OCI-LY7 (cell line): ENCODE measurements around the gene PSMD13. TPM values are rescaled to one million over a fixed set of nuclear protein-coding genes. Genes with fewer than 3 reads are reported as not detected.

Experiments used
- BruUV-seq: library from RNA; stranded (reverse); fragments of 400-500 nt; replicated peaks from 2 replicates; lab custom pipeline; 2021; lab: Mats Ljungman, UMichigan
- CTCF ChIA-PET: fragments of 300-600 bp; sonication (Branson Sonifier 250); formaldehyde crosslinking; loops from one replicate; lab custom pipeline; 2022; ENCODE audit warnings: antibody characterized with exemption; ENCODE audit not compliant: unreplicated experiment; lab: Charles Lee
- POLR2A ChIA-PET: fragments of 300-600 bp; sonication (Branson Sonifier 250); formaldehyde crosslinking; loops from one replicate; lab custom pipeline; 2022; ENCODE audit warnings: antibody characterized with exemption; lab: Charles Lee
- DNase-seq: peaks from one replicate; pipeline ENCODE4 v3.0.0-alpha.2; 2015; ENCODE audit warnings: low spot score
- H2AFZ ChIP-seq: fragments of 200-600 bp; sonication (generic), shearing (Covaris generic); 2 replicates; pipeline ENCODE4 v1.6.1; 2014; ENCODE audit warnings: mild to moderate bottlenecking, antibody characterized with exemption, low read length, moderate library complexity
- H3K27ac ChIP-seq: fragments of 200-600 bp; sonication (generic); 2 replicates; pipeline ENCODE4 v1.5.1; 2014; ENCODE audit warnings: mixed run types, low read depth, mild to moderate bottlenecking, moderate library complexity, low read length, inconsistent platforms; ENCODE audit not compliant: poor library complexity, severe bottlenecking
- H3K36me3 ChIP-seq: fragments of 200-600 bp; sonication (generic); 2 replicates; pipeline ENCODE4 v1.6.1; 2014; ENCODE audit warnings: mild to moderate bottlenecking, antibody characterized with exemption, low read length, moderate library complexity, mixed read lengths; ENCODE audit not compliant: insufficient read depth
- H3K4me1 ChIP-seq: fragments of 200-600 bp; sonication (generic); 2 replicates; pipeline ENCODE4 v1.5.1; 2014; ENCODE audit warnings: mild to moderate bottlenecking, low read length; ENCODE audit not compliant: insufficient read depth, poor library complexity, severe bottlenecking
- H3K4me2 ChIP-seq: fragments of 200-600 bp; sonication (generic); 2 replicates; pipeline ENCODE4 v1.6.1; 2014; ENCODE audit warnings: mild to moderate bottlenecking, low read length
- H3K4me3 ChIP-seq: fragments of 200-600 bp; sonication (generic); 2 replicates; pipeline ENCODE4 v1.5.1; 2014; ENCODE audit warnings: mild to moderate bottlenecking, low read depth, low read length; ENCODE audit not compliant: poor library complexity, severe bottlenecking
- H3K79me2 ChIP-seq: fragments of 200-600 bp; sonication (generic); 2 replicates; pipeline ENCODE4 v1.6.1; 2016; ENCODE audit warnings: low read depth, mild to moderate bottlenecking, low read length, moderate library complexity, mixed read lengths; ENCODE audit not compliant: insufficient read depth
- H3K9me2 ChIP-seq: fragments of 200-600 bp; sonication (generic); 2 replicates; pipeline ENCODE4 v1.6.1; 2016; ENCODE audit warnings: mild to moderate bottlenecking, low read length, mixed read lengths; ENCODE audit not compliant: insufficient read depth
- H3K9me3 ChIP-seq: fragments of 200-600 bp; sonication (generic); 2 replicates; pipeline ENCODE4 v1.6.1; 2014; ENCODE audit warnings: mild to moderate bottlenecking, mixed run types, low read length, mixed read lengths
- H4K20me1 ChIP-seq: fragments of 200-600 bp; sonication (generic); 2 replicates; pipeline ENCODE4 v1.6.1; 2014; ENCODE audit warnings: mild to moderate bottlenecking, antibody characterized with exemption, low read length, moderate library complexity, mixed read lengths; ENCODE audit not compliant: insufficient read depth
- EZH2phosphoT487 ChIP-seq: fragments of 200-600 bp; sonication (generic); IDR thresholded peaks from 2 replicates; pipeline ENCODE4 v1.6.1; 2018; ENCODE audit warnings: low read depth, borderline replicate concordance, mild to moderate bottlenecking, mixed run types, antibody characterized with exemption, low read length, moderate library complexity, mixed read lengths
- intact Hi-C: fragments of 100-400 bp; cut with micrococcal nuclease; formaldehyde crosslinking; loops from one replicate; pipeline ENCODE4 v1.10.0; 2022; ENCODE audit not compliant: unreplicated experiment
- total RNA-seq, 2 experiments: library from RNA; depleted of rRNA in 1 of 2; stranded (reverse); fragments of >200 nt in 1 of 2; shearing (Covaris generic) in 1 of 2; gene quantifications; 2 replicates each; pipeline ENCODE4 v1.2.3, GENCODE V29; 2014 to 2022
- TF ChIP-seq, protein P1 (sequence below): fragments of 200-600 bp; sonication (generic); conservative IDR thresholded peaks from 2 replicates; pipeline ENCODE4 v1.5.1; 2014; ENCODE audit warnings: mild to moderate bottlenecking, antibody characterized with exemption, low read length, moderate library complexity, mixed read lengths

Gene PSMD13
- total RNA-seq, 2 experiments from 2014 or later, result 146 to 154 TPM

DNA sequence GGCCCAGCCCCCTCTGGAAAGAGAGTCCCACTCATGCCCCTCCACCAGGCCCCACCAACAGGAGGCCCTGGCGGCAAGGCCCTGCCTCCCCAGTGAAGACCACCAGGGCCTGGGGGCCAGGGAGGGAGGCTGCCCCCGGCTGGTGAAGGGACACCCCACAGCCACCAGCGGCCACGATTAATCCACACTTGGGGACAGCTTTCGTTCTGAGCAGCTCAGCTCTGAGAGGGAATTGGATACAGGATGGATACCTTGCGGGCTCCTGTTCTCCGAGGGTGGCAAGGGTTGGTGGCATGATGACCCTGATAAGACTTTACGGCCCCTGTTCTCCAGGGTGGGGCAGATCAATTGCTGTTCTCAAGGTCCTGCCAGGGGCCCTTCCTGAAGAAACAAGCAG, 34.5 kb downstream of the PSMD13 start:
- POLR2A ChIA-PET, result no interaction called here
- intact Hi-C loops, result no loop called here

DNA sequence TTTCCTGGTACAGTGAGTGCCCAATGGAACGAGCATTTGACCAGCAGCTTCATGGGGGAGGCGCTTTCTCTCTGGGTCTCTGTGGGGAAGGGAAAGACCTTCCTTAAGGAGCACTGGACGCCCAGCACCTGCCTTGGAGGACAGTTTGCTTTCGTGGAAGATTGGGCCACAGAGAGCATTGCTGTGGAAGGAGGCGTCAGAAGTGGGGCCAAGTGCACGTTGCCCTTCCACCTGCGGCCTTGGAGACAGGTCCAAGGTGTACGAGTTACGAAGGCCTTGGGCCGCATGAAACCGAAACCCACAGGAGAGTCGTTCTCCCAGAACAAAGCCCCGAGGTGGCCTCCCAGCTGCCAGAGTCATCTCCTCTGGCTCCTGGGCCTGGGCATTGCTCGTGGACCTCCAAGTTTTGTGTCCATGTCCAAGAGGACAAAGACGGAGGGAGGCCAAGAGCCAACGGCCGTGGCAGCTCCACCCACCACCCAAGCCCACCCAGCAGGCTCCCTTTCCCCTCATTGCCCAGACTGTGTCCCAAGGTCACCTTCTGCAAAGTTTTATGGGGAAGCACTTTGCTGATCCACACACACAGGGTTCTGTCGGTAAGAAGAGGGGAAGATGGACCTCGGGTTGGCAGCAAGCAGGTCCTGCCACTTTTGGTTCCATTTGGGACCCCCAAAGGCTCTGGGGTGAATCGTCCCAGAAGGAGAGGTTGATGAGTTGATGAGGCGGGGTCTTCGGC, 35.6 kb downstream of the PSMD13 start:
- Histone ChIP-seq H2AFZ (no peak overlapping the region), H3K4me2 (no peak overlapping the region), H3K4me3 (no peak overlapping the region), H4K20me1 (no peaks in the 10 kb centered on the region), H3K79me2 (no peaks in the 10 kb centered on the region), H3K9me3 (peaks cover 6% of the 10 kb centered on the region; the same call in 1 of the 2 replicates), H3K27ac (no peak overlapping the region), H3K9me2 (no peaks in the 10 kb centered on the region), H3K4me1 (peaks cover 35% of the 10 kb centered on the region), H3K36me3 (no peaks in the 10 kb centered on the region)
- BruUV-seq, result no TSS peak
- no peak for TF ChIP-seq EZH2phosphoT487
- TF ChIP-seq, protein P1, sequence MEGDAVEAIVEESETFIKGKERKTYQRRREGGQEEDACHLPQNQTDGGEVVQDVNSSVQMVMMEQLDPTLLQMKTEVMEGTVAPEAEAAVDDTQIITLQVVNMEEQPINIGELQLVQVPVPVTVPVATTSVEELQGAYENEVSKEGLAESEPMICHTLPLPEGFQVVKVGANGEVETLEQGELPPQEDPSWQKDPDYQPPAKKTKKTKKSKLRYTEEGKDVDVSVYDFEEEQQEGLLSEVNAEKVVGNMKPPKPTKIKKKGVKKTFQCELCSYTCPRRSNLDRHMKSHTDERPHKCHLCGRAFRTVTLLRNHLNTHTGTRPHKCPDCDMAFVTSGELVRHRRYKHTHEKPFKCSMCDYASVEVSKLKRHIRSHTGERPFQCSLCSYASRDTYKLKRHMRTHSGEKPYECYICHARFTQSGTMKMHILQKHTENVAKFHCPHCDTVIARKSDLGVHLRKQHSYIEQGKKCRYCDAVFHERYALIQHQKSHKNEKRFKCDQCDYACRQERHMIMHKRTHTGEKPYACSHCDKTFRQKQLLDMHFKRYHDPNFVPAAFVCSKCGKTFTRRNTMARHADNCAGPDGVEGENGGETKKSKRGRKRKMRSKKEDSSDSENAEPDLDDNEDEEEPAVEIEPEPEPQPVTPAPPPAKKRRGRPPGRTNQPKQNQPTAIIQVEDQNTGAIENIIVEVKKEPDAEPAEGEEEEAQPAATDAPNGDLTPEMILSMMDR, result no peak
- ChIA-PET POLR2A (no interaction called here), CTCF (no interaction called here)
- intact Hi-C loops, result no loop called here
- no peak for DNase-seq

More for the DNA sequence above, 34.5 kb downstream of the PSMD13 start:
- Histone ChIP-seq H3K36me3 (no peaks in the 10 kb centered on the region), H4K20me1 (no peaks in the 10 kb centered on the region), H3K4me2 (no peak overlapping the region), H3K4me3 (no peak overlapping the region), H2AFZ (no peak overlapping the region), H3K27ac (no peak overlapping the region), H3K9me3 (peaks cover 5% of the 10 kb centered on the region; the same call in 1 of the 2 replicates), H3K79me2 (no peaks in the 10 kb centered on the region), H3K9me2 (no peaks in the 10 kb centered on the region), H3K4me1 (peaks cover 35% of the 10 kb centered on the region)
- BruUV-seq, result no TSS peak
- DNase-seq, result no peak
- TF ChIP-seq, protein P1, result no peak
- no peak for TF ChIP-seq EZH2phosphoT487
- CTCF ChIA-PET, result no interaction called here

DNA sequence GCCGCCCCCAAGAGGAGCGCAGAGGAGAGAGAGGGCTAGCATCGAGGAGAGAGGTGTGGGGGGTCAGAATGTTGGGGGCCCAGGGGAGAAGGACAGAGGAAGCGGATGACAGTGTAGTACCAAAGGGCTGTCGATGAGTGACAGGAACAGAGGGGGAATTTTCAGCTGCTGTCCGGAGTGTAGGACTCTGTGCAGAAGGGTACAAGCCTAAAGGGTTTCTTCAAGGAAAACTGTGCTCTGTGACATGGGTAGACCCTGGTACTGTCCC, 36.1 kb downstream of the PSMD13 start:
- no peaks in the 10 kb centered on the region for H4K20me1 ChIP-seq
- no peak overlapping the region for H2AFZ ChIP-seq
- peaks cover 31% of the 10 kb centered on the region for H3K4me1 ChIP-seq
- TF ChIP-seq, protein P1, result no peak
- TF ChIP-seq EZH2phosphoT487, result no peak
- CTCF ChIA-PET, result no interaction called here
- intact Hi-C loops, result no loop called here
- no peaks in the 10 kb centered on the region for H3K79me2 ChIP-seq
- no TSS peak for BruUV-seq
- peaks cover 6% of the 10 kb centered on the region; the same call in 1 of the 2 replicates for H3K9me3 ChIP-seq
- H3K9me2 ChIP-seq, result no peaks in the 10 kb centered on the region
- POLR2A ChIA-PET, result interaction anchor here (0.6 kb wide), 1 partner anchor 66 kb away, joined by 6 read pairs; the partner anchor contains the start of gene BET1L
- no peaks in the 10 kb centered on the region for H3K36me3 ChIP-seq
- H3K4me3 ChIP-seq, result no peak overlapping the region
- no peak overlapping the region for H3K4me2 ChIP-seq
- no peak for DNase-seq
- H3K27ac ChIP-seq, result no peak overlapping the region
